ENCODE results near the gene SLC7A6OS. TPM values are rescaled to one million over a fixed set of nuclear protein-coding genes. Genes with fewer than 3 reads are reported as not detected.

The SLC7A6OS gene
- total and polyA plus RNA-seq, 2 experiments from 2014 or later: 16.4 to 17.9 TPM

DNA sequence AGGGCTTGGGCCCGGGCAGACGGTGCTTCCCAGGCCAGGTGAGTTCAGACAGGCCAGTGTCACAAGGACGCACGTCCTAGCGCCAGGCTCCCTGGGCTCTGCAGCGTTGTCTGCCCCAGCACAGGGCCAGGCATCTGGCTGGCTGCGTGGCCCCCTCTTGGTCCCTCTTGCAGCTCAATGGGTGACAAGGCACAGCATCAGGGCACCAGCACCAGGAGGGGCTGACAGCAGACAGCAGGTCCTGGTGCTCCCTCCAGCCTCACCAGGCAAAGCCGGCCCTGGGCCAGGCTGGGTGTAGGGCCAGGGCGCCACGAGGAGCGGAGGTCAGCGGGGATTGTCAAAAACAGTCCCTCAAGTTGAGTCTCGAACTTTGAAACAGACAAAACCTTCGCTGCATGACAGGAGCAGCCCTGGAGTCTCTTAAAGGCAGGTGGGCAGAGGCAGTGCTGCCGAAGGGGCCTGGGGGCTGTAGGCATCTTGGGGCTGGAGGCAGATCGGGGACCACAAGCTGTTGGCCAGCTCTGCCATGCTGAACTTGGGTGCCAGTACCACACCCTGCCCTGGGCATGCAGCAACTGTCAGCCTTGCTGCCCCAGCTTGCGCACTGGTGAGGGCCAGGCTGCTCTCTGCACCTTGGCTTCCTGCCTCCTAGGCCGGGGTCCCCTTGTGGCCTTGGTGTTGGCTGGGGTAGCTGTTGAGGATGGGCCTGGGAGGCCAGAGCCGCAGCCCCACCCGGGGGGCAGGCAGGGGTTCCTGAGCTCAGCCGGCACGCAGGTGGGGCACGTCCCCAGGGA lies 48.8 kb upstream of the SLC7A6OS start (continued):
- no peak for TF ChIP-seq ZNF462 (CRISPR knock-in tag; IDR thresholded peaks at IDR 0.05)
- no peak for TF ChIP-seq POLR2AphosphoS5 (IDR thresholded peaks at IDR 0.05; ENCODE audit: low read depth)
- no peak for TF ChIP-seq STAT1 (IDR thresholded peaks at IDR 0.05; ENCODE audit: unreplicated experiment)
- TF ChIP-seq, protein P1, sequence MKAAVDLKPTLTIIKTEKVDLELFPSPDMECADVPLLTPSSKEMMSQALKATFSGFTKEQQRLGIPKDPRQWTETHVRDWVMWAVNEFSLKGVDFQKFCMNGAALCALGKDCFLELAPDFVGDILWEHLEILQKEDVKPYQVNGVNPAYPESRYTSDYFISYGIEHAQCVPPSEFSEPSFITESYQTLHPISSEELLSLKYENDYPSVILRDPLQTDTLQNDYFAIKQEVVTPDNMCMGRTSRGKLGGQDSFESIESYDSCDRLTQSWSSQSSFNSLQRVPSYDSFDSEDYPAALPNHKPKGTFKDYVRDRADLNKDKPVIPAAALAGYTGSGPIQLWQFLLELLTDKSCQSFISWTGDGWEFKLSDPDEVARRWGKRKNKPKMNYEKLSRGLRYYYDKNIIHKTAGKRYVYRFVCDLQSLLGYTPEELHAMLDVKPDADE (IDR thresholded peaks at IDR 0.05): no peak
- TF ChIP-seq, protein P2, sequence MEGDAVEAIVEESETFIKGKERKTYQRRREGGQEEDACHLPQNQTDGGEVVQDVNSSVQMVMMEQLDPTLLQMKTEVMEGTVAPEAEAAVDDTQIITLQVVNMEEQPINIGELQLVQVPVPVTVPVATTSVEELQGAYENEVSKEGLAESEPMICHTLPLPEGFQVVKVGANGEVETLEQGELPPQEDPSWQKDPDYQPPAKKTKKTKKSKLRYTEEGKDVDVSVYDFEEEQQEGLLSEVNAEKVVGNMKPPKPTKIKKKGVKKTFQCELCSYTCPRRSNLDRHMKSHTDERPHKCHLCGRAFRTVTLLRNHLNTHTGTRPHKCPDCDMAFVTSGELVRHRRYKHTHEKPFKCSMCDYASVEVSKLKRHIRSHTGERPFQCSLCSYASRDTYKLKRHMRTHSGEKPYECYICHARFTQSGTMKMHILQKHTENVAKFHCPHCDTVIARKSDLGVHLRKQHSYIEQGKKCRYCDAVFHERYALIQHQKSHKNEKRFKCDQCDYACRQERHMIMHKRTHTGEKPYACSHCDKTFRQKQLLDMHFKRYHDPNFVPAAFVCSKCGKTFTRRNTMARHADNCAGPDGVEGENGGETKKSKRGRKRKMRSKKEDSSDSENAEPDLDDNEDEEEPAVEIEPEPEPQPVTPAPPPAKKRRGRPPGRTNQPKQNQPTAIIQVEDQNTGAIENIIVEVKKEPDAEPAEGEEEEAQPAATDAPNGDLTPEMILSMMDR (conservative IDR thresholded peaks at IDR 0.05; ENCODE audit: low read depth in 2 of 2): no peak
- no peak for TF ChIP-seq CREB1 (CRISPR knock-in tag; IDR thresholded peaks at IDR 0.05; ENCODE audit: low read depth)
- TF ChIP-seq JUNB (IDR thresholded peaks at IDR 0.05; ENCODE audit: unreplicated experiment): no peak
- TF ChIP-seq EZH2phosphoT487 (IDR thresholded peaks at IDR 0.05; ENCODE audit: unreplicated experiment): no peak
- no peak for TF ChIP-seq ZNF114 (CRISPR knock-in tag; IDR thresholded peaks at IDR 0.05)
